HG03175 (cell line): ENCODE results near the gene NUBPL.
A peak's percentile ranks its signal among the peaks of the same experiment; 100 is the strongest.

Source experiments
- ATAC-seq: cut with Tn5 transposase; IDR thresholded peaks from one replicate; pipeline ENCODE4 v1.9.1; 2021; ENCODE audit warnings: mild to moderate bottlenecking, moderate library complexity; ENCODE audit not compliant: unreplicated experiment

The NUBPL gene

GRCh38 chr14:31561155-31561846 lies at the start of gene NUBPL:
NUBPL (plus strand) TSS chr14:31561404; CDS start chr14:31561440, 36 bp downstream.
- peak; percentile 96 for ATAC-seq

DNA sequence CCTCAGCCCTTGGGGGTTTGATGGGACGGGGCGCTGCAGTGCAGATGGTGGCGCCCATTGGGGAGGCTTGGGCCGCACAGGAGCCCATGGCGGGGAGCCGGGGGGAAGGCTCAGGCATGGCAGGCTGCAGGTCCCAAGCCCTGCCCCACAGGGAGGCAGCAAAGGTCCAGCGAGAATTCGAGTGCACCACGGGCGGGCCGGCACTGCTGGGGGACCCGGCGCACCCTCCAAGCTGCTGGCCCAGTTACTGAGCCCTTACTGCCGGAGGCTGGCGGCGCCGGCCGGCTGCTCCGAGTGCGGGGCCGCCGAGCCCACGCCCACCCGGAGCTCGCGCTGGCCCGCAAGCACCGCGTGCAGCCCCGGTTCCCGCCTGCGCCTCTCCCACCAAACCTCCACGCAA lies 34.1 kb upstream of the NUBPL start:
- no peak for ATAC-seq

DNA sequence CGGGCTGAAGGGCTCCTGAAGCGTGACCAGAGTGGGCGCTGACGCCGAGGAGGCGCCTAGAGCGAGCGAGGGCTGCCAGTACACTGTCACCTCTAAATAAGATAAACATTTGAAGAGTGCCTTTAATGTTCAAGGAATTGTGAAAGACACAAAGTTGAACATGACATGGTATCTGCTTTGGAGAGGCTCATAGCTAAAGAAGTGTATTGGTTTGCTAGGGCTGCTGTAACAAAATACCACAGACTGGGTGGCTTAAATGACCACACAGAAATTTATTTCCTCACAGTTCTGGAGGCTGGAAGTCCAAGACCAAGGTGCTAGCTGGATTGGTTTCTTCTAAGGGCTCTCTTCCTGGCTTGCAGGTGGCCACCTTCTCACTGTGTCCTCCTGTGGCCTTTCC lies 33.7 kb upstream of the NUBPL start:
- ATAC-seq, result no peak

GRCh38 chr14:31529053-31529452 lies 32.2 kb upstream of the NUBPL start:
- no peak for ATAC-seq

DNA sequence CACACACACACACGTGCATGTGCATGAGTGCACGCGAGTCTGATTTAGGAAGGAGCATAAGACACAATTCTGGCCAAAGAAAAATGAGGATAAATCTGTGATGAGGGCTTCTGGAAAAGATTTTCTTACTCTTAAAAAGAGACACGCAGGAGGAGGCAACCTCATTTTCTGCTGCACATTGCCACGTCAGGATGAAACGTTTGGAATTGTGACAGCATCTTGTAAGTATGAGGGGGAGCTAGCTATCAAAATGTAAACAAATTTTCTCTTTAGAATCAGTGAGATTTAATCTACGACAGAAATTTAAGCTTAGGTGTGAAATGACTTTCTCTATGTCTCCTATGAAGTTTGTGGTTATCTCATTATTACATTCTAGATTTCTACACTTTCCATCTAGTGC lies 31.1 kb upstream of the NUBPL start:
- ATAC-seq, result no peak

DNA sequence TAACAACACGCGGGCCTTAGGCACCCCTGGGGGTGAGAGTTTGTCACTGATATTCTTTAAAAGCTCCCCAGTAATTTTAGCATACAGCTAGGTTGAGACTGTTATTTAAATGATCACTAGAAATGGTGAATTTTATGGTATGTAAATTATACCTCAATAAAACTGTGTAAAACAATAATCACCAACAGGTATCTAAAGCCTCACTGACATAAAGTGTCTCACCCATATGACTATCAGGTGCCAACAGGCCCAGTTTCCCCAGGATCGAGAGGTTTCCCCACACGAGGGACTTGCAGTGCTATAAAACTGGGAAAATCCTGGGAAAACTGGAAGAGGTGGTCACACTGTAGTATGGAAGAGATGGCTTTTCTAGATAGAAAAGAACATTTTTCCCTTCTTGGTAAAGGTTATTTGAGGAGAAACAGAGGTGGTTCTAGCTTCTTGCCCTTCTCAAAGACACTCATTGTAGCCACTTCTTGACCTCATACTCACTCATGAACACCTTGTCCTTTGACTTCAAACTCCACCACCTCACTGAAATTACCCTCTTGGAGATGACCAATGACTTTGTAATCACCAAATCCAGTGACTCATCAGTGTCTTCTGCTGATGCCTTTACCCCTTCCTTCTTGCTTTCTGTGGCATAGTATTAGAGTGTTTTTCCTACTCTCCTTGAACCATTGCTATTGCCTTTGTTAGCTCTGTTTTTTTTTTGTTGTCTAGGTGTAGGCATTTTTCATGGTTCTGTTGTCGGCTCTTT lies 24.8 kb upstream of the NUBPL start:
- no peak for ATAC-seq

- no peak for ATAC-seq
These were observed 19.5 kb upstream of the NUBPL start for GRCh38 chr14:31541702-31542101.

DNA sequence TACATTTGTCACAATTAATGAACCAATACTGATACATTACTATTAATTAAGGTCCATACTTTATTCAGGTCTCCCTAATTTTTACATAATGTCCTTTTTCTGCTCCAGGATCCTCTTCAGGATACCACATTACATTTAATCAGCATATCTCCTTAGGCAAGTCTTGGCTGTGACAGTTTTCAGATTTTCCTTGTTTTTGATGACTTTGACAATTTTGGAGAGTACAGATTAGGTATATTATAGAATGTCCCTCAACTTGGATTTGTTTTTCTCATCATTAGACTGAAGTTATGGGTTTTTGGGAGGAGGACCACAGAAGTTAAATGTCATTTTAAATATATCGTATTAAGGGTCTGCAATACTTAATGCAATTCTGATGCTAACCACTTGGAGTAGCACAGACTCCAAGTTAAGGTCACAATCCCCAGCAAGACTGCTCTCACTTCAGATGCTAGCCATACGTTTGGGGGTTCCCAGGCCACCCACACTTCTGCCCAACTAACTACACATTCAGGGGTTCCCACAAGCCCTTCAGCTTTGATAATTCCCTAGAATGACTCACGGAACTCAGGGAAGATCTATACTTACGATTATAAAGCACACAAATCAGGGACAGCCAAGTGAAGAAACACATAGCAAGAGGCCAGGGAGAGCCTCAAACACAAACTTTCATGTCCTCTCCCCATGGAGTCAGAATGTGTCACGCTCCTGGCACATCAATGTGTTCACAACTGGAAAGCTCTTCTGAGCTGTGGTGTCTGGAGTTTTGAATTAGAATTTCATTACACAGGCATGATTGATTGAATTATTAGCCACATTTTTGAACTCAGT lies 17.0 kb upstream of the NUBPL start:
- ATAC-seq, result peak; percentile 70

DNA sequence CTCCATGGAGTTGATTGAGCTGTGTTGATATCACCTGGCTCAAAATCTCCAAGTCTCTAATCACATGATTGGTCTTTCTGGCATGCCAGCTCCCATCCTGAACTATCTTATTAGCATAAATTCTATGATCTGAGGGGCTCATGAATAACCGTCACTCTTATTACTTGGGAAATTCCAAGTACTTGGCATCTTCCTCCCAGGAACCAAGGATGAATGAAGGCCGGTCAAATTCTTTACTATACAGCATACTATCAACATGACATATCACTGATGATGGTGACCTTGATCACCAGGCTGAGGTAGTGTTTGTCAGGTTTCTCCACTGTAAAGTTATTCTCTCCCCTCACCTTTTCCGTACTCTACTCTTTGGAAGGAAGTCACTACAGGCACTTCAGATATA lies 16.4 kb upstream of the NUBPL start:
- no peak for ATAC-seq

GRCh38 chr14:31545328-31545727 lies 15.9 kb upstream of the NUBPL start:
- ATAC-seq, result no peak

DNA sequence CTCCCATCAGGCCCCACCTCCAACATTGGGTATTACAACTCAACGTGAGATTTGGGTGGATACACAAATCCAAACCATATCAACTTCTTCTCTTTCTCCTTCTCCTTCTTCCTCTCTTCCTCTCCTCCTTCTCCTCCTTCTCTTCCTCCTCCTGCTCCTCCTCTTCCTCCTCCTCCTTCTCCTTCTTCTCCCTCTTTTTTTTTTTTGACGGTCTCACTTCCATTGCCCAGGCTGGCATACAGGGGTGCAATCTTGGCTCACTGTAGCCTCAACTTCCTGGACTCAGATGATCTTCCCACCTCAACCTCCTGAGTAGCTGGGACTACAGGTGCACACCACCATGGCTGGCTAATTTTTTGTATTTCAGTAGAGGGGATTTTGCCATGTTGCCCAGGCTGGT lies 11.4 kb upstream of the NUBPL start:
- no peak for ATAC-seq

- ATAC-seq, result no peak
These were observed 10.6 kb upstream of the NUBPL start for GRCh38 chr14:31550589-31550988.

GRCh38 chr14:31556191-31556590 lies 5.0 kb upstream of the NUBPL start:
- ATAC-seq, result no peak

DNA sequence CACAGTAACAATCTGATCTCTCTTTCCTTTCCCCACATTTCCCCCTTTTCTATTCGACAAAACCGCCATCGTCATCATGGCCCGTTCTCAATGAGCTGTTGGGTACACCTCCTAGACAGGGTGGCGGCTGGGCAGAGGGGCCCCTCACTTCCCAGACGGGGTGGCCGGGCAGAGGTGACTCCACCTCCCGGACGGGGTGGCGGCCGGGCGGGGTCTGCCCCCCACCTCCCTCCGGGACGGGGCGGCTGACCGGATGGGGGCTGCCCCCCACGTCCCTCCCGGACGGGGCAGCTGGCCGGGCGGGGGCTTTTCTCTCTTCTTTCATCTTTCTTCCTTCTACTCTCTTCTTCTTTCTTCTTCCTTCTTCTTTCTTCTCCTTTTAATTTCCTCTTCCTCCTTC lies 1.3 kb upstream of the NUBPL start:
- ATAC-seq, result no peak

GRCh38 chr14:31560759-31561154 lies 447 bp upstream of the NUBPL start:
- ATAC-seq, result peak; percentile 16

GRCh38 chr14:31564194-31564593 lies 3.0 kb downstream of the NUBPL start:
- ATAC-seq, result no peak

DNA sequence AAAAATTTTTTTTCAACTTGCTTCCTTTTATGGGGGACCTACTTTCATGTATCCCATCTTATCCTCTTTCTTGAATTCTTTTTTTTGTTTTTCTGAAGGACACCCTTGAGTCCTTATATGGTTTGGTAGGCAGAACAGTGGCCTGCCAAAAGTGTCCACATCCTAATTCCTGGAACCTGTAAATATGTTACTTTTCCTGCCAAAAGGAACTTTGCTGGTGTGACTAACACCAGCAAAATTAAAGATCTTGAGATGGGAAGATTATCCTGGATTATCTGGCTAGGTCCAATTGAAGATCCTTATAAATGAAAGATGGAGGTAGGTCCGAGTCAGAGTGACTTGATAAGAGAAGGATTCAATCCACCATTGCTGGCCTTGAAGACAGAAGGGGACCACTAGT lies 5.3 kb downstream of the NUBPL start:
- ATAC-seq, result no peak

DNA sequence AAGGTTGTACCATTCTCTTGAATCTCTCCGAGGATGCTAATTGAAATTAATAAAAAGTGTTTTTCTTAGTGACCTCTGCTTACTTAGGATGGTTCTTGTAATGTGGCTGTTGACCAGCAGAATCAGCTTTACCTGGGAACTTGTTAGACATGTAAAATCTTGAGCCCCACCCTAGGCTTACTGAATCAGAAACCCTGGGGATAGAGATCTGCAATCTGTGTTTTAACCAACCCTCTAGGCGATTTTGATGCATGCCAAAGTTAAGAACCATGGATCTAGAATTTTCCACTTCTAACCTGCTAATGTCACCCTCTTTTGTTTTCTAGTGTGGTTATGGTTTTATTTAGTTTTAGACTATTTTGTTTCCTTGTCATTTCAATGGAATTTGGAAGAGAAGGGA lies 6.5 kb downstream of the NUBPL start:
- no peak for ATAC-seq

DNA sequence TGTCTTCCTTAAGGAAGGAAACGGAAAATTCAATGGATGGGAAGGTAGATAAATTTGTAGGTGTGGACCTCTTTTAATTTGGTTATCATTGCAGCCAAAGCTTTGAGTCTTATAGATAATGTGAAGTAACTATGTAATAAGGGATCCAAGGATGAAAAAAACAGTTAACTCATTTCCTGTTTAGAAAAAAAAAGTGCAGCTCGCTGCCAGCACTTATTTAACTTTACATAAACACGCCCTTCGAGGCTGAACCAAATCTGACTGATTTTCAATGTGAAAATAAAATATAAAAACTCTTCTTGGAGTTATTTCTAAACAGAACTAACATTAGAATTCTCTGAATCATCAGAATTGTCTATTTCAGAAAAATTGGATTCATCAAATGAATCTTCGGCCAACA lies 7.0 kb downstream of the NUBPL start:
- no peak for ATAC-seq

GRCh38 chr14:31568671-31569070 lies 7.5 kb downstream of the NUBPL start:
- ATAC-seq, result no peak

DNA sequence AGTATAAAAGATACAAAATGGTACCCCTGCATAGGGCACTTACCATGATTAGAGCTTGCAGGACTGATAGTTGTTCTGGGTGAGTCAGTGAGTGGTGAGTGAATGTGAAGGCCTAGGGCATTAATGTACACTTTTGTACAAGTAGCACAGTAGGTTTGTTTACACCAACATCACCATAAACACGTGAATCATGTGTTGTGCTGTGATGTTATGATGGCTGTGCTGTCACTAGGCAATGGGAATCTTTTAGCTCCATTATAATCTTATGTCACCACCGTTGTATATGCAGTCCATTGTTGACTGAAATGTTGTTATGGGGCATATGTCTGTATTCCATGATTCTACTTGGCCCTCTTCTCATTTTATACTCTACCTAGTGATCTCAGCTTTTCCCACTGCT lies 11.8 kb downstream of the NUBPL start:
- no peak for ATAC-seq

DNA sequence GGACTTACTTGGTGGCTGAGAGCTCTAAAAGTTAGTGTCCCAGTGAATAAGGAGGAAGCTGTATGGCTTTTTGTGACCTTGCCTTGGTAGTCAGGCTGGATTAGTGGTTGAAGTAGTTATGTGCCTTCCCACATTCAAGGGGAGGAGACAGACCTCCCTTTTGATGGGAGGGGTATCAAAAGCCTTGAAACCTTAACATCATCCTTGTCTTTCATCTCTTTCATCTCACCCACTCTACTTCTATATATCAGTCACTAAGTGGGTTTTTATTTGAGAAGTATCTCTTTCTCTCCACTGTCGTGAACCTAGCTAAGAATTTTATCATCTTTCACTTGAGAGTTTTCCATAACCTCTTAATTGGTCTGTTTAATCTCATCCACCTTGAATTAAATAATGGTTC lies 15.7 kb downstream of the NUBPL start:
- ATAC-seq, result no peak
